Ascending aorta (tissue), 2 donors: ENCODE results near the gene MYBPH. TPM values are rescaled to one million over a fixed set of nuclear protein-coding genes. Genes with fewer than 3 reads are reported as not detected.

Source experiments
- DNase-seq, 2 donors: peaks; one replicate each; pipeline ENCODE4 v3.0.0-alpha.2; 2019; ENCODE audit warnings: low spot score in 2 of 2
- H3K27ac ChIP-seq, 2 donors: fragments of 200-600 bp; sonication (generic); one replicate each; pipeline ENCODE4 v1.5.1; 2016 to 2017; ENCODE audit warnings: mild to moderate bottlenecking in 1 of 2
- H3K27me3 ChIP-seq: fragments of 200-600 bp; sonication (generic); one replicate; pipeline ENCODE4 v1.5.1; 2017
- H3K36me3 ChIP-seq, 2 donors: fragments of 200-600 bp; sonication (generic); one replicate each; pipeline ENCODE4 v1.5.1; 2016
- H3K4me1 ChIP-seq, 2 donors: fragments of 200-600 bp; sonication (generic); one replicate each; pipeline ENCODE4 v1.5.1; 2016 to 2017; ENCODE audit warnings: mild to moderate bottlenecking in 1 of 2
- H3K4me3 ChIP-seq, 2 donors: fragments of 200-600 bp; sonication (generic); one replicate each; pipeline ENCODE4 v1.5.1; 2016 to 2017; ENCODE audit warnings: mild to moderate bottlenecking in 1 of 2
- H3K9me3 ChIP-seq, 2 donors: fragments of 200-600 bp; sonication (generic); one replicate each; pipeline ENCODE4 v1.5.1; 2016
- intact Hi-C: fragments of 100-400 bp; cut with DNase I; formaldehyde crosslinking; loops from one replicate; pipeline ENCODE4 v1.15.1; 2023
- total RNA-seq: library from RNA; depleted of rRNA; stranded (reverse); fragments of >200 nt; gene quantifications from one replicate; pipeline ENCODE4 v1.1.0, GENCODE V29; 2016
- TF ChIP-seq, protein P1 (sequence below), 3 experiments: fragments of 200-600 bp in 2 of 3; fragments of 450-650 bp in 1 of 3; sonication (generic) in 2 of 3; IDR thresholded peaks; one replicate each; pipeline ENCODE4 v1.5.1; 2016 to 2019; ENCODE audit warnings: antibody characterized with exemption in 3 of 3, mild to moderate bottlenecking in 1 of 3, moderate library complexity in 1 of 3

The MYBPH gene
- total RNA-seq, 1 donor from 2014 or later: not detected

DNA sequence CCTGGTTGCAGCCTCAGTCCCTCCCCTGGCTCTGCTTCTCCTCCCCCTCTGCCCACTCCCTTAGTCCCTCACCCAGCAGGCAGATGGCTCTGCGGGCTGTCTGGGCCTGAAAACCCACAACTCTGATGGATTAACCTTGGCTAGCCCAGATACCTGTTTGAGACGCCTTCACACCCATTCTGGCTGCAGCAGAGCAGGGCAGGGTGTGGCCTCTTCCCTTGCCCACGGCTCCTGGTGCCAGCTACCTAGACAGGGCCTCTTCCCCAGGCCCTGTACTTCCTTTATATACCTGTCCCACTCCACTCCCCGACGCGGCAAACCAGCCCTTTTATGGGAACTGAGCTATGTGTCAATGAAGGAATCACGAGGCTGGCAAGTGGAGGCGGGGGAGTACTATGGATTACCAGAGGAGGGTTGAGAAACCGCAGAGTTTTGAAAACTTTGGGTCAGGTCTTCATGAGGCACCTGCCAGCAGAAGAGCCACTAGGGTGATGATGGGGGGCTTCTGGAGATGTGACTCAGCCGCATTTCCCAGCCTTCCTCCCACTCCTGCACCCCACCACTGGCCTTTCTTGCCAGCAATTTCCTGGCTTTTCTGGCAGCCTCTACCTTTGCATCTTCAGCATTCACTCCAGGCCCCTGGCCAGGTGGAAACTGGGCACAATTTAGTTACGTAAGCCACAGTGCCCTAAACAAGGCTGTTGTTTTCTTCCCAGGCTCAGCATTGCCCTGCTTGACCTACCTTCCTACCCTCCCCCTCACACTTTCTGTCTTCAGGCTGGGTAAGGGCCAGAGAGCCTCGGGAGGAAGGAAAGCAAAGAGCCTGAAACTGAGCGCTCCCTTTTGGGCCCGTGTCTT, 11.0 kb upstream of the MYBPH start, which contains the start of gene CHI3L1:
TSS of gene CHI3L1 (minus strand) at position 259 of the 858 bp plus-strand sequence. CDS start at position 178, 81 bp downstream.
- H3K27me3 ChIP-seq: no peaks in the 10 kb centered on the region
- H3K36me3 ChIP-seq: no peaks in the 10 kb centered on the region
- H3K4me3 ChIP-seq: no peak within 1 kb of the TSS
- H3K9me3 ChIP-seq: no peaks in the 10 kb centered on the region
- TF ChIP-seq, protein P1, sequence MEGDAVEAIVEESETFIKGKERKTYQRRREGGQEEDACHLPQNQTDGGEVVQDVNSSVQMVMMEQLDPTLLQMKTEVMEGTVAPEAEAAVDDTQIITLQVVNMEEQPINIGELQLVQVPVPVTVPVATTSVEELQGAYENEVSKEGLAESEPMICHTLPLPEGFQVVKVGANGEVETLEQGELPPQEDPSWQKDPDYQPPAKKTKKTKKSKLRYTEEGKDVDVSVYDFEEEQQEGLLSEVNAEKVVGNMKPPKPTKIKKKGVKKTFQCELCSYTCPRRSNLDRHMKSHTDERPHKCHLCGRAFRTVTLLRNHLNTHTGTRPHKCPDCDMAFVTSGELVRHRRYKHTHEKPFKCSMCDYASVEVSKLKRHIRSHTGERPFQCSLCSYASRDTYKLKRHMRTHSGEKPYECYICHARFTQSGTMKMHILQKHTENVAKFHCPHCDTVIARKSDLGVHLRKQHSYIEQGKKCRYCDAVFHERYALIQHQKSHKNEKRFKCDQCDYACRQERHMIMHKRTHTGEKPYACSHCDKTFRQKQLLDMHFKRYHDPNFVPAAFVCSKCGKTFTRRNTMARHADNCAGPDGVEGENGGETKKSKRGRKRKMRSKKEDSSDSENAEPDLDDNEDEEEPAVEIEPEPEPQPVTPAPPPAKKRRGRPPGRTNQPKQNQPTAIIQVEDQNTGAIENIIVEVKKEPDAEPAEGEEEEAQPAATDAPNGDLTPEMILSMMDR (IDR thresholded peaks at IDR 0.05): no peak
- no peak within 1 kb of the TSS for H3K27ac ChIP-seq
- intact Hi-C loops: no loop called here
- no peaks in the 10 kb centered on the region for H3K4me1 ChIP-seq
- DNase-seq: no peak

DNA sequence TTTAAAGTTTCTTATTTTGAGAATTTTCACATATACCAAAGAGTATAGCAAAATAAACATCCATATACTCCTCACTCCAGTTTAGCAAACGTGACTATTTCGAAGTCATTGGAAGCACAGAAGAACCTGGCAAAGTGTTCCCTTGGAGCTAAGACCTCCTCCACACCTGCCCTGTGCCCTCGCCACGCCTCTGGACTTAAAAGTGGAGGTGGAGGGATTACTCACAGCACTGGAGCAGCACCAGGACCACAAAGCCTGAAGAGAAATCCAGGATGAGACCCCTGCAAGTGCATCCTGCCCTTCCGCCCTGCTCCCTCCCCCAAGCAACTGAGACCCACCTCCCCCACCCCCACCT, 10.4 kb upstream of the MYBPH start:
- no peaks in the 10 kb centered on the region for H3K4me1 ChIP-seq
- H3K27ac ChIP-seq: no peak overlapping the region
- H3K4me3 ChIP-seq: no peak overlapping the region
- H3K27me3 ChIP-seq: no peaks in the 10 kb centered on the region
- TF ChIP-seq, protein P1 (IDR thresholded peaks at IDR 0.05): no peak
- no peaks in the 10 kb centered on the region for H3K9me3 ChIP-seq
- H3K36me3 ChIP-seq: no peaks in the 10 kb centered on the region
- intact Hi-C loops: no loop called here
- DNase-seq: no peak

- H3K4me3 ChIP-seq: no peak overlapping the region
- no peak for DNase-seq
- H3K36me3 ChIP-seq: no peaks in the 10 kb centered on the region
- intact Hi-C loops: no loop called here
- H3K27ac ChIP-seq: no peak overlapping the region
- no peaks in the 10 kb centered on the region for H3K4me1 ChIP-seq
- no peaks in the 10 kb centered on the region for H3K9me3 ChIP-seq
- no peaks in the 10 kb centered on the region for H3K27me3 ChIP-seq
- TF ChIP-seq, protein P1 (IDR thresholded peaks at IDR 0.05): no peak
These were observed 10.0 kb upstream of the MYBPH start for GRCh38 chr1:203185585-203185984.

DNA sequence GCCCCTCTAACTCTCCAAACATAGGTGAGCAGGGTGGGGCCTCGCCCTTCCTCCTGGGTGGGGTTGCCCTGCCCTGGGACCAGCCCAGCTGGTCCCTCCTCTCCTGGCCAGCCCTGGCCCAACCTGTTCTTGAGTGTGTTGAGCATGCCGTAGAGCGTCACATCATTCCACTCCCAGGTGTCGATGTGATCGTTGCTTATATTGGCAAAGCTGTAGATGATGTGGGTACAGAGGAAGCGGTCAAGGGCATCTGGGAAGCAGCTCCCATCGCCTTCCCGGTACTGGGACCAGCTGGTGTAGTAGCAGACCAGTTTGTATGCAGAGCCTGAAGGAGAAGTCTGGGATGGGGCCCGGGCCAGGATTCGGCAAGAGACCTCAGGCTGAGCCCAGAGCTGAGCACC, 9.4 kb upstream of the MYBPH start:
- DNase-seq: no peak
- TF ChIP-seq, protein P1 (IDR thresholded peaks at IDR 0.05): no peak
- Histone ChIP-seq H3K36me3 (no peaks in the 10 kb centered on the region), H3K9me3 (no peaks in the 10 kb centered on the region), H3K27me3 (no peaks in the 10 kb centered on the region), H3K4me1 (no peaks in the 10 kb centered on the region), H3K27ac (no peak overlapping the region), H3K4me3 (no peak overlapping the region)
- intact Hi-C loops: no loop called here

- TF ChIP-seq, protein P1 (IDR thresholded peaks at IDR 0.05): no peak
- no peaks in the 10 kb centered on the region for H3K4me1 ChIP-seq
- no peaks in the 10 kb centered on the region for H3K9me3 ChIP-seq
- no peak overlapping the region for H3K27ac ChIP-seq
- no peak for DNase-seq
- H3K4me3 ChIP-seq: no peak overlapping the region
- intact Hi-C loops: no loop called here
- H3K36me3 ChIP-seq: no peaks in the 10 kb centered on the region
- no peaks in the 10 kb centered on the region for H3K27me3 ChIP-seq
These were observed 8.8 kb upstream of the MYBPH start for GRCh38 chr1:203184467-203184866.
